HepG2 (cell line): ENCODE measurements around the gene AGRP. TPM values are rescaled to one million over a fixed set of nuclear protein-coding genes. Genes with fewer than 3 reads are reported as not detected.
A peak's percentile ranks its signal among the peaks of the same experiment; 100 is the strongest.

Experiments used
- ATAC-seq: fragments of 200-7000 bp; cut with Tn5 transposase; 3 replicates; pipeline ENCODE4 v1.9.1; 2020; ENCODE audit warnings: mild to moderate bottlenecking, moderate library complexity
- BruUV-seq: library from RNA; stranded (reverse); fragments of 400-500 nt; replicated peaks from 2 replicates; lab custom pipeline; 2021; lab: Mats Ljungman, UMichigan
- CTCF ChIA-PET: fragments of 300-600 bp; formaldehyde crosslinking; extraction: SDS; loops from one replicate; lab custom pipeline; 2021; ENCODE audit warnings: low total read pairs, inconsistent platforms, low intra/inter-chr PET ratio; lab: Yijun Ruan, JAX
- POLR2A ChIA-PET: fragments of 350-600 bp; sonication (Branson Sonifier 250); formaldehyde crosslinking; loops from one replicate; lab custom pipeline; 2020; ENCODE audit warnings: antibody characterized with exemption, inconsistent platforms; lab: Yijun Ruan, JAX
- DNase-seq: peaks from one replicate; pipeline ENCODE4 v3.0.0-alpha.2; 2015; ENCODE audit warnings: low spot score
- FAIRE-seq: peaks from 3 replicates; lab custom pipeline; 2011; peaks lifted over from hg19 to GRCh38; lab: Jason Lieb, UNC
- H2AFZ ChIP-seq: one replicate; pipeline ENCODE4 v1.6.1; 2011; ENCODE audit warnings: low read length, inconsistent platforms
- H3K27ac ChIP-seq: fragments of 300-600 bp; 3 replicates; pipeline ENCODE4 v1.8.0; 2011; ENCODE audit warnings: mixed run types, mild to moderate bottlenecking, mixed read lengths, low read length, inconsistent platforms; ENCODE audit not compliant: insufficient read depth; ENCODE audit errors: extremely low read length
- H3K27me3 ChIP-seq, 2 experiments: fragments of 200-600 bp in 1 of 2; 2 replicates in 1 of 2; 3 replicates in 1 of 2; pipeline versions ENCODE4 v1.6.0 to v1.8.0; 2011; ENCODE audit warnings: low read length in 2 of 2, mild to moderate bottlenecking in 2 of 2, moderate library complexity in 2 of 2, inconsistent platforms in 1 of 2; ENCODE audit not compliant: insufficient read depth in 2 of 2, control insufficient read depth in 1 of 2
- H3K36me3 ChIP-seq, 2 experiments: fragments of 200-600 bp in 1 of 2; replicated peaks in 1 of 2; 2 replicates in 1 of 2; 3 replicates in 1 of 2; pipeline versions ENCODE4 v1.5.1 to v1.8.0; 2011; ENCODE audit warnings: low read length in 2 of 2, inconsistent platforms in 1 of 2; ENCODE audit not compliant: insufficient read depth in 2 of 2, control insufficient read depth in 1 of 2
- H3K4me1 ChIP-seq: 2 replicates; pipeline ENCODE4 v1.5.1; 2012; ENCODE audit warnings: low read length, inconsistent platforms; ENCODE audit not compliant: insufficient read depth
- H3K4me2 ChIP-seq: 2 replicates; pipeline ENCODE4 v1.6.0; 2011; ENCODE audit warnings: low read depth, low read length, inconsistent platforms
- H3K4me3 ChIP-seq, 3 experiments: fragments of 200-600 bp in 1 of 3; sonication (generic), shearing (Covaris generic) in 1 of 3; replicated peaks in 1 of 3; 2 replicates each; pipeline ENCODE4 v1.5.1; 2011 to 2016; ENCODE audit warnings: low read length in 3 of 3, inconsistent platforms in 2 of 3, low read depth in 2 of 3, mild to moderate bottlenecking in 2 of 3, control low read depth in 1 of 3, mixed read lengths in 1 of 3; ENCODE audit not compliant: insufficient read depth in 1 of 3
- H3K79me2 ChIP-seq: one replicate; pipeline ENCODE4 v1.6.1; 2011; ENCODE audit warnings: low read length, inconsistent platforms; ENCODE audit not compliant: insufficient read depth
- H3K9ac ChIP-seq: 2 replicates; pipeline ENCODE4 v1.6.0; 2011; ENCODE audit warnings: mild to moderate bottlenecking, low read depth, low read length, inconsistent platforms; ENCODE audit not compliant: insufficient read depth
- H3K9me3 ChIP-seq: 2 replicates; pipeline ENCODE4 v1.5.1; 2012; ENCODE audit warnings: mild to moderate bottlenecking, low read length
- H4K20me1 ChIP-seq: 2 replicates; pipeline ENCODE4 v1.6.0; 2011; ENCODE audit warnings: inconsistent platforms, mild to moderate bottlenecking, low read length, moderate library complexity; ENCODE audit not compliant: insufficient read depth
- ATF7 ChIP-seq, 2 experiments: fragments of 450-650 bp in 1 of 2; sonication (generic) in 1 of 2; formaldehyde crosslinking in 1 of 2; IDR thresholded peaks; 2 replicates each; pipeline versions ENCODE4 v1.4.0 to v1.6.1; 2016 to 2020; ENCODE audit warnings: antibody characterized with exemption in 1 of 2, mild to moderate bottlenecking in 1 of 2, missing genetic modification reagents in 1 of 2
- CCDC6 ChIP-seq: sonication (generic); formaldehyde crosslinking; IDR thresholded peaks from 2 replicates; pipeline ENCODE4 v1.8.1; 2022; ENCODE audit warnings: mild to moderate bottlenecking, missing genetic modification reagents, moderate library complexity
- HOXA3 ChIP-seq: sonication (generic); formaldehyde crosslinking; IDR thresholded peaks from 2 replicates; pipeline ENCODE4 v1.5.0; 2020; ENCODE audit warnings: missing genetic modification reagents
- MAFK ChIP-seq, 2 experiments: IDR thresholded peaks in 1 of 2; conservative IDR thresholded peaks in 1 of 2; 2 replicates each; pipeline ENCODE4 v1.6.1; 2011; ENCODE audit warnings: improper control_type of control experiment in 2 of 2, low read length in 2 of 2
- PHF5A ChIP-seq: IDR thresholded peaks from one replicate; pipeline ENCODE4 v1.6.1; 2018; ENCODE audit warnings: low read depth, missing genetic modification reagents; ENCODE audit not compliant: unreplicated experiment
- SP2 ChIP-seq: sonication (generic); formaldehyde crosslinking; IDR thresholded peaks from 2 replicates; pipeline ENCODE4 v1.5.1; 2020; ENCODE audit warnings: mild to moderate bottlenecking, missing genetic modification reagents
- SRY ChIP-seq: sonication (generic); formaldehyde crosslinking; IDR thresholded peaks from 2 replicates; pipeline ENCODE4 v1.8.0; 2022; ENCODE audit warnings: mild to moderate bottlenecking, missing genetic modification reagents
- ZBTB3 ChIP-seq: sonication (generic); formaldehyde crosslinking; IDR thresholded peaks from 2 replicates; pipeline ENCODE4 v1.4.0; 2020; ENCODE audit warnings: low read depth, mild to moderate bottlenecking, moderate library complexity, missing genetic modification reagents, borderline replicate concordance
- ZBTB7B ChIP-seq: sonication (generic); formaldehyde crosslinking; IDR thresholded peaks from 2 replicates; pipeline ENCODE4 v1.4.0; 2020; ENCODE audit warnings: missing genetic modification reagents
- ZBTB8A ChIP-seq: sonication (generic); formaldehyde crosslinking; IDR thresholded peaks from 2 replicates; pipeline ENCODE4 v1.4.0; 2020; ENCODE audit warnings: mild to moderate bottlenecking, low read depth, missing genetic modification reagents, borderline replicate concordance
- ZFP62 ChIP-seq: sonication (generic); formaldehyde crosslinking; IDR thresholded peaks from 2 replicates; pipeline ENCODE4 v1.4.0; 2020; ENCODE audit warnings: missing genetic modification reagents
- ZKSCAN5 ChIP-seq: sonication (generic); formaldehyde crosslinking; IDR thresholded peaks from 2 replicates; pipeline ENCODE4 v1.5.1; 2020; ENCODE audit warnings: mild to moderate bottlenecking, missing genetic modification reagents
- ZNF333 ChIP-seq: sonication (generic); formaldehyde crosslinking; IDR thresholded peaks from 2 replicates; pipeline ENCODE4 v1.4.0; 2020; ENCODE audit warnings: mild to moderate bottlenecking, missing genetic modification reagents, borderline replicate concordance
- ZNF460 ChIP-seq: sonication (generic); formaldehyde crosslinking; IDR thresholded peaks from 2 replicates; pipeline ENCODE4 v1.5.1; 2020; ENCODE audit warnings: missing genetic modification reagents, mild to moderate bottlenecking, borderline replicate concordance
- WGBS: methylation state at CpG from one replicate; pipeline ENCODE4 v1.1.6; 2017; ENCODE audit warnings: low lambda C conversion rate; 5-methylcytosine and 5-hydroxymethylcytosine counted together
- in situ Hi-C: cut with HindIII; loops from 2 replicates; pipeline ENCODE4 v1.10.0; 2017; ENCODE audit warnings: low pct_unique_long_range_greater_than_20kb; ENCODE audit not compliant: extremely low pct_ligation_motif_present
- intact Hi-C: fragments of 100-400 bp; cut with micrococcal nuclease; formaldehyde crosslinking; loops from one replicate; pipeline ENCODE4 v1.10.0; 2022; ENCODE audit not compliant: unreplicated experiment
- polyA plus RNA-seq, 8 experiments: library from polyadenylated mRNA; depleted of rRNA in 3 of 8; stranded (reverse) in 7 of 8; unstranded in 1 of 8; fragments of >200 nt; fragmentation: Illumina TruSeq in 4 of 8; extraction: Trizol in 4 of 8; gene quantifications; 2 replicates each; pipeline versions ENCODE4 v1.2.1 to v1.2.3, GENCODE V29; 2011 to 2016; ENCODE audit warnings: low read depth in 4 of 8, missing spikeins in 1 of 8, mixed read lengths in 1 of 8; ENCODE audit not compliant: insufficient read depth in 1 of 8
- total RNA-seq, 5 experiments: library from RNA; depleted of rRNA; stranded (reverse); fragments of >200 nt; fragmentation: Illumina TruSeq; extraction: Trizol; gene quantifications; 2 replicates each; pipeline ENCODE4 v1.2.3, GENCODE V29; 2016; ENCODE audit warnings: low read depth in 1 of 5

AGRP gene
- total and polyA plus RNA-seq, 2 of the 13 experiments (the other 11 are each of a cell fraction or from before 2014, with no cell fraction given) = not detected

GRCh38 chr16:67516296-67517154 is 33.2 kb upstream of the AGRP start:
- DNase-seq = no peak
- in situ Hi-C loops (loop anchor here (5.0 kb wide), 1 partner anchor 34 kb away; the partner anchor contains the start of genes AGRP and ATP6V0D1), intact Hi-C loops (no loop called here)
- BruUV-seq = no TSS peak
- no peaks in the 10 kb centered on the region for H4K20me1 ChIP-seq
- ATAC-seq = no peak
- peaks cover 31% of the 10 kb centered on the region for H3K4me1 ChIP-seq
- H3K4me2 ChIP-seq = no peak overlapping the region
- no peak overlapping the region for H2AFZ ChIP-seq
- no peak overlapping the region for H3K4me3 ChIP-seq
- ChIA-PET CTCF (no interaction called here), POLR2A (interaction anchor here (1.1 to 1.2 kb wide), 2 partner anchors 46 to 290 kb away, joined by 3 read pairs; partner anchors contain the start of genes CTCF, RANBP10 and TSNAXIP1)
- H3K36me3 ChIP-seq = no peaks in the 10 kb centered on the region
- no peak overlapping the region for H3K9ac ChIP-seq
- no peak for FAIRE-seq
- H3K27ac ChIP-seq = no peak overlapping the region
- peaks cover 0 to 13% of the 10 kb centered on the region in 2 experiments; a peak in 1 of 5 replicates for H3K27me3 ChIP-seq
- TF ChIP-seq ATF7 (IDR thresholded peaks at IDR 0.05) (peak; percentile 29; the same call in 1 of the 2 replicates), ATF7 (CRISPR knock-in tag; IDR thresholded peaks at IDR 0.05) (no peak), PHF5A (CRISPR knock-in tag) (no peak), SP2 (CRISPR knock-in tag) (no peak), ZNF333 (no peak), CCDC6 (no peak), ZBTB3 (CRISPR knock-in tag) (no peak), ZNF460 (CRISPR knock-in tag) (no peak), ZBTB7B (CRISPR knock-in tag) (no peak), SRY (CRISPR knock-in tag) (no peak), ZBTB8A (CRISPR knock-in tag) (no peak), ZFP62 (CRISPR knock-in tag) (no peak), ZKSCAN5 (CRISPR knock-in tag) (no peak), HOXA3 (no peak), MAFK (conservative IDR thresholded peaks at IDR 0.05 in 1 of 2, IDR thresholded peaks at IDR 0.05 in 1 of 2; ENCODE audit: low read length in 2 of 2) (peak; percentile 42 to 50; a peak in 3 of 4 replicates)
- WGBS = 74% methylated on average over 12 of the region's 12 CpGs
- no peaks in the 10 kb centered on the region for H3K79me2 ChIP-seq
- no peaks in the 10 kb centered on the region for H3K9me3 ChIP-seq
